ENCODE measurements around the gene SIGLEC11.

The SIGLEC11 gene

DNA sequence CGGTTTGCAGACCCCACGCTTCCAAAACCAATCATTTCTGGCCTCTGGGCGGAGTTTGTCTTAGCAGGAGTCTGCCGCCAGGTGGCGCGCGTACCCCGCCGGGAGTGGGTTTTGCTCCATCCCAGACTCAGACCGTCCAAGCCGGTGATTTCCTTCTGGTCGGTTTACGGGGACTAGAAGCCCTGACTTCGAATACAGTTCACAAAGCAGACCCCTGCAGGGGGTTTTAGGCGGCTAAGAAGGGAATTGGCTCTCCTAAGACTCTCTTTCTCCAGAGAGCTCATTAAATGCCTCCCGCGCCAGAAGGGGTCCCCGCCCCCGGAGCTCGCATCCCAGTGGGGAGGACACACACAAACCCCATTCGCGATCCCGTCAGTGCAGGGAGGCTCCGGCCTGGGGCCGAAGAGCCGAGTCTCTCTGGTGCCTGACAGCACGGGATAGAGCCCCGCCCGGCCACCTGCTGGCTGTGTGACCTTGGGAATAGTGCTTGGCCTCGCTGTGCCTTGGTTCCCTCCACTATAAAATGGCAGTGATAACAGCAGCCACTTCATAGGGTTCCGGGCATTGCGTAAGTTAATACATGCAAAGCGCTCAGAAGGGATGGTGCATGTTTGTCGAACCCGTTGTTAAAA, 23.1 kb downstream of the SIGLEC11 start:
- H3K4me2 ChIP-seq (ENCODE audit: low read length), result no peak overlapping the region
- H3K4me3 ChIP-seq (ENCODE audit: low read depth, low read length, poor library complexity, severe bottlenecking), result no peak overlapping the region
- no peaks in the 10 kb centered on the region for H3K27me3 ChIP-seq (ENCODE audit: insufficient read depth, low read length)
- TF ChIP-seq CTCF (IDR thresholded peaks at IDR 0.05; ENCODE audit: low read length) (peak; percentile 93), EZH2 (IDR thresholded peaks at IDR 0.05; ENCODE audit: borderline replicate concordance, low read length) (no peak)
- H3K9ac ChIP-seq (ENCODE audit: low read length), result no peak overlapping the region
- no peaks in the 10 kb centered on the region for H4K20me1 ChIP-seq (ENCODE audit: insufficient read depth, low read length)
- peaks cover 11% of the 10 kb centered on the region for H3K36me3 ChIP-seq (ENCODE audit: insufficient read depth, low read length)
- H3K9me3 ChIP-seq (ENCODE audit: low read length), result no peaks in the 10 kb centered on the region
- no peaks in the 10 kb centered on the region for H3K9me2 ChIP-seq (ENCODE audit: low read depth, low read length)
- 0 out of 2 replicates have a peak, but pooled peaks cover 2% of the 10 kb centered on the region for H3F3A ChIP-seq (ENCODE audit: insufficient read depth, low read length)
- no peaks in the 10 kb centered on the region for H3K4me1 ChIP-seq (ENCODE audit: insufficient read depth, low read length, severe bottlenecking)
- no peak overlapping the region for H3K27ac ChIP-seq (ENCODE audit: low read depth, low read length, poor library complexity, severe bottlenecking)
- no peak overlapping the region for H2AFZ ChIP-seq (ENCODE audit: low read length)
- H3K79me2 ChIP-seq (ENCODE audit: insufficient read depth, low read length), result no peaks in the 10 kb centered on the region

GRCh38 chr19:49936549-49936948, 24.4 kb downstream of the SIGLEC11 start:
- Histone ChIP-seq H3K4me2 (ENCODE audit: low read length) (no peak overlapping the region), H3K27me3 (ENCODE audit: insufficient read depth, low read length) (no peaks in the 10 kb centered on the region), H3K27ac (ENCODE audit: low read depth, low read length, poor library complexity, severe bottlenecking) (no peak overlapping the region), H3K9me3 (ENCODE audit: low read length) (no peaks in the 10 kb centered on the region), H3K9ac (ENCODE audit: low read length) (no peak overlapping the region), H3K4me3 (ENCODE audit: low read depth, low read length, poor library complexity, severe bottlenecking) (no peak overlapping the region), H3K36me3 (ENCODE audit: insufficient read depth, low read length) (peaks cover 23% of the 10 kb centered on the region), H3F3A (ENCODE audit: insufficient read depth, low read length) (0 out of 2 replicates have a peak, but pooled peaks cover 2% of the 10 kb centered on the region), H4K20me1 (ENCODE audit: insufficient read depth, low read length) (no peaks in the 10 kb centered on the region), H3K4me1 (ENCODE audit: insufficient read depth, low read length, severe bottlenecking) (peaks cover 2% of the 10 kb centered on the region), H2AFZ (ENCODE audit: low read length) (no peak overlapping the region), H3K9me2 (ENCODE audit: low read depth, low read length) (no peaks in the 10 kb centered on the region), H3K79me2 (ENCODE audit: insufficient read depth, low read length) (no peaks in the 10 kb centered on the region)
- TF ChIP-seq EZH2 (IDR thresholded peaks at IDR 0.05; ENCODE audit: borderline replicate concordance, low read length) (no peak), CTCF (IDR thresholded peaks at IDR 0.05; ENCODE audit: low read length) (no peak)

GRCh38 chr19:49933643-49934042, 27.3 kb downstream of the SIGLEC11 start:
- Histone ChIP-seq H3K27me3 (ENCODE audit: insufficient read depth, low read length) (no peaks in the 10 kb centered on the region), H3K4me1 (ENCODE audit: insufficient read depth, low read length, severe bottlenecking) (peaks cover 20% of the 10 kb centered on the region), H3K4me3 (ENCODE audit: low read depth, low read length, poor library complexity, severe bottlenecking) (no peak overlapping the region), H3K79me2 (ENCODE audit: insufficient read depth, low read length) (peaks cover 3% of the 10 kb centered on the region), H3K9ac (ENCODE audit: low read length) (no peak overlapping the region), H3K27ac (ENCODE audit: low read depth, low read length, poor library complexity, severe bottlenecking) (no peak overlapping the region), H2AFZ (ENCODE audit: low read length) (no peak overlapping the region), H3K36me3 (ENCODE audit: insufficient read depth, low read length) (peaks cover 47% of the 10 kb centered on the region), H3K4me2 (ENCODE audit: low read length) (no peak overlapping the region), H3K9me2 (ENCODE audit: low read depth, low read length) (no peaks in the 10 kb centered on the region), H3F3A (ENCODE audit: insufficient read depth, low read length) (0 out of 2 replicates have a peak, but pooled peaks cover 2% of the 10 kb centered on the region), H3K9me3 (ENCODE audit: low read length) (no peaks in the 10 kb centered on the region), H4K20me1 (ENCODE audit: insufficient read depth, low read length) (no peaks in the 10 kb centered on the region)
- no peak for TF ChIP-seq CTCF (IDR thresholded peaks at IDR 0.05; ENCODE audit: low read length)
- TF ChIP-seq EZH2 (IDR thresholded peaks at IDR 0.05; ENCODE audit: borderline replicate concordance, low read length), result no peak

Data from OCI-LY1 (cell line).